DOHH2 (cell line): ENCODE data around the gene SIDT2.
A peak's percentile ranks its signal among the peaks of the same experiment; 100 is the strongest.

Source experiments
- H3F3A ChIP-seq: fragments of 200-600 bp; sonication (generic), shearing (Covaris generic); 2 replicates; pipeline ENCODE4 v1.6.0; 2016; ENCODE audit warnings: antibody characterized with exemption, mild to moderate bottlenecking; ENCODE audit not compliant: control insufficient read depth, insufficient read depth
- H3K27ac ChIP-seq: fragments of 200-600 bp; sonication (generic); 2 replicates; pipeline ENCODE4 v1.5.1; 2014; ENCODE audit warnings: low read depth, mild to moderate bottlenecking, low read length, moderate library complexity
- H3K27me3 ChIP-seq: fragments of 200-600 bp; sonication (generic); 2 replicates; pipeline ENCODE4 v1.6.1; 2014; ENCODE audit warnings: mild to moderate bottlenecking, low read length, mixed read lengths; ENCODE audit not compliant: control insufficient read depth
- H3K36me3 ChIP-seq: fragments of 200-600 bp; sonication (generic); 2 replicates; pipeline ENCODE4 v1.6.1; 2014; ENCODE audit warnings: mild to moderate bottlenecking, low read length, moderate library complexity, mixed read lengths; ENCODE audit not compliant: control insufficient read depth
- H3K4me1 ChIP-seq: fragments of 200-600 bp; sonication (generic); 2 replicates; pipeline ENCODE4 v1.6.1; 2014; ENCODE audit warnings: mild to moderate bottlenecking, low read length, mixed read lengths; ENCODE audit not compliant: control insufficient read depth
- H3K4me2 ChIP-seq: fragments of 200-600 bp; sonication (generic); 2 replicates; pipeline ENCODE4 v1.6.0; 2014; ENCODE audit warnings: mild to moderate bottlenecking, low read length, moderate library complexity
- H3K4me3 ChIP-seq: fragments of 200-600 bp; sonication (generic); 2 replicates; pipeline ENCODE4 v1.5.1; 2014; ENCODE audit warnings: mild to moderate bottlenecking, low read length, mixed read lengths
- H3K79me2 ChIP-seq: fragments of 200-600 bp; sonication (generic); 2 replicates; pipeline ENCODE4 v1.6.1; 2014; ENCODE audit warnings: mild to moderate bottlenecking, low read length, mixed read lengths; ENCODE audit not compliant: control insufficient read depth
- H3K9me2 ChIP-seq: fragments of 200-600 bp; sonication (generic); replicated peaks from 2 replicates; pipeline ENCODE4 v1.6.1; 2014; ENCODE audit warnings: mild to moderate bottlenecking, low read length, mixed read lengths; ENCODE audit not compliant: control insufficient read depth
- H3K9me3 ChIP-seq: fragments of 200-600 bp; sonication (generic); 2 replicates; pipeline ENCODE4 v1.6.1; 2014; ENCODE audit warnings: antibody characterized with exemption, low read length, mixed read lengths; ENCODE audit not compliant: control insufficient read depth, insufficient read depth
- H4K20me1 ChIP-seq: fragments of 200-600 bp; sonication (generic); 2 replicates; pipeline ENCODE4 v1.6.0; 2014; ENCODE audit warnings: low read depth, mild to moderate bottlenecking, antibody characterized with exemption, low read length, moderate library complexity; ENCODE audit not compliant: control insufficient read depth, insufficient read depth
- CTCF ChIP-seq: fragments of 200-600 bp; sonication (generic); IDR thresholded peaks from one replicate; pipeline ENCODE4 v1.5.1; 2014; ENCODE audit warnings: antibody characterized with exemption, mild to moderate bottlenecking, low read depth, low read length; ENCODE audit not compliant: poor library complexity, severe bottlenecking
- EZH2phosphoT487 ChIP-seq: fragments of 200-600 bp; sonication (generic); IDR thresholded peaks from 2 replicates; pipeline ENCODE4 v1.6.1; 2017; ENCODE audit warnings: borderline replicate concordance, mild to moderate bottlenecking, antibody characterized with exemption, low read length, moderate library complexity, mixed read lengths

Gene SIDT2

GRCh38 chr11:117177534-117178209 is 871 bp upstream of the SIDT2 start:
- peak overlapping the region; percentile 97 for H3K4me3 ChIP-seq

DNA sequence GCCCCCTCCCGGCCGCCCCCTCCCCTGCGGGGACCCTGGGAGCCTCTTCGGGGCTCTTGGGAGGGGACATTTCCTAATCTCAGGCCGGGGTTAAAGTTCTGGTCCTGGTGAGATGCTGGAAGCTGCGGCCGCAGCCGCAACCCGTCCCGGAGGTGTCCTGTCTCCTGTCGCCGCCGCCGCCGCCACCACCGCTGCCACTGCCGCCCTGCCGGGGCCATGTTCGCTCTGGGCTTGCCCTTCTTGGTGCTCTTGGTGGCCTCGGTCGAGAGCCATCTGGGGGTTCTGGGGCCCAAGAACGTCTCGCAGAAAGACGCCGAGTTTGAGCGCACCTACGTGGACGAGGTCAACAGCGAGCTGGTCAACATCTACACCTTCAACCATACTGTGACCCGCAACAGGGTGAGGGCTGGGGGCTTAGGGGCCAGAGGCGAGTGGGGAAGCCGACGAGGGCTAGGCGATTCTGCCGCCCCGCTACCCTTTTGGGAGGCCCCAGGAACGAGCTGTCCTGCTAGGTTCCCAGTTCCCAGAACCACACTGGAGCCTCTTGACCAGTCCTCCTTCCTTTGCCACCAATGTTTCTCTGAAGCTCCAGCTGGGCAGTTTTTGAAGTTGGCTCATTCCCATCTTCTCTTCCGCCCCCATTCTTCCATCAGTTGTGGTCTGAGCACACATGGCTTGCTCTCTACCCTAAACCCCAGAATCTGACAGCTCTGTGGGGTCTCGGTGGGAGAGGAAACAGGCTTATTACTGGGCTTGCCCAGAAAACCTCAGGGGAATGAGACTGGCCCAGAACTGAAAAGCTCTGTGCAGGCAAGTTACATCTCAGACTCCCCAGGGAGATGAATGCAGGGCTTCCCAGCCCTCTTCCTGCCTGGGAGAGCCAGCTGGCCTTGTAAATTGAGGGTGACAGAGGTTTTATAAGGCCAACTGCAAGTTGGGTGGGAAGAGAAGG is 781 bp downstream of the SIDT2 start:
- no peaks in the 10 kb centered on the region for H4K20me1 ChIP-seq
- H3K9me3 ChIP-seq, result no peaks in the 10 kb centered on the region
- H3K27me3 ChIP-seq, result no peaks in the 10 kb centered on the region
- 0 out of 2 replicates have a peak, but pooled peaks cover 8% of the 10 kb centered on the region for H3K36me3 ChIP-seq
- H3K4me1 ChIP-seq, result peaks cover 34% of the 10 kb centered on the region
- H3K4me3 ChIP-seq, result peak overlapping the region; percentile 97
- peaks cover 3% of the 10 kb centered on the region; the same call in 1 of the 2 replicates for H3K79me2 ChIP-seq
- TF ChIP-seq CTCF (no peak), EZH2phosphoT487 (no peak)
- H3F3A ChIP-seq, result peaks cover 6% of the 10 kb centered on the region; the same call in 1 of the 2 replicates
- H3K4me2 ChIP-seq, result peak overlapping the region; percentile 98
- H3K27ac ChIP-seq, result peak overlapping the region; percentile 33
- H3K9me2 ChIP-seq, result no peaks in the 10 kb centered on the region

More at GRCh38 chr11:117177534-117178209, 871 bp upstream of the SIDT2 start:
- Histone ChIP-seq H3K27ac (0 out of 2 replicates have a peak overlapping the region, but pooled peaks have one; percentile 5), H3K9me2 (no peaks in the 10 kb centered on the region), H3K9me3 (no peaks in the 10 kb centered on the region), H3K27me3 (no peaks in the 10 kb centered on the region), H4K20me1 (no peaks in the 10 kb centered on the region), H3K4me2 (peak overlapping the region; percentile 98), H3F3A (peaks cover 8% of the 10 kb centered on the region), H3K4me1 (peaks cover 34% of the 10 kb centered on the region), H3K36me3 (0 out of 2 replicates have a peak, but pooled peaks cover 7% of the 10 kb centered on the region), H3K79me2 (peaks cover 3% of the 10 kb centered on the region; the same call in 1 of the 2 replicates)
- no peak for TF ChIP-seq EZH2phosphoT487
- TF ChIP-seq CTCF, result no peak

DNA sequence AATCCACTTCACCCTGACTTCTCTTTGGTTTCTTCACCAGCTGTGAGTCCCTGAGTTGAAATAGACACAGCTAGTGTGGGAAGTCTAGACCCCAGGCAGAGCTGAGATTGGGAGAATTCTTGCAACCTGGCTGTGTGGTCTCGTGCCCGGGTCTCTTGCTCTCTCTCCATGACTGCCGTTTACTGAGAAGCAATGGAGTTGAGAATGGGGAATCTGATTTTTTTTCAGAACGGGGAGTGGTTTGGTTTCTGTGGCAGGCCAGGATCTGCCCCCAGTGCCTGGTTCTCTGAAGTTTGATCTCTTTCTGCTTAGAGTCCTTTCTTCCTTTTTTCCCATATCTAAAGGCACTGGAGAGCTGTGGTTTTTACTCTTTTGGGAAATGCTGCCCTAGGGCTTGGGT is 1.5 kb downstream of the SIDT2 start:
- H3K9me2 ChIP-seq, result no peaks in the 10 kb centered on the region
- peaks cover 34% of the 10 kb centered on the region for H3K4me1 ChIP-seq
- 0 out of 2 replicates have a peak, but pooled peaks cover 8% of the 10 kb centered on the region for H3K36me3 ChIP-seq
- peak overlapping the region; percentile 33 for H3K27ac ChIP-seq
- H3F3A ChIP-seq, result peaks cover 6% of the 10 kb centered on the region; the same call in 1 of the 2 replicates
- H3K9me3 ChIP-seq, result no peaks in the 10 kb centered on the region
- H3K27me3 ChIP-seq, result no peaks in the 10 kb centered on the region
- H3K79me2 ChIP-seq, result peaks cover 3% of the 10 kb centered on the region; the same call in 1 of the 2 replicates
- no peaks in the 10 kb centered on the region for H4K20me1 ChIP-seq
- peak overlapping the region; percentile 97 for H3K4me3 ChIP-seq
- TF ChIP-seq EZH2phosphoT487 (no peak), CTCF (no peak)
- H3K4me2 ChIP-seq, result peak overlapping the region; percentile 98
